Measurements from ENCODE around the gene STK38L. TPM values are rescaled to one million over a fixed set of nuclear protein-coding genes. Genes with fewer than 3 reads are reported as not detected.

The STK38L gene
- total and polyA plus RNA-seq, 5 experiments from 2014 or later: 6.8 to 23.6 (median 11.6) TPM

- ATAC-seq: peak; percentile 70 to 83
- peak in 4 of 10 donors; percentile 16 to 35 (median 27) for DNase-seq
- peaks cover 13 to 27% (median 25%) of the 10 kb centered on the region in 4 donors for H3K4me1 Mint-ChIP-seq
- H3K27ac Mint-ChIP-seq: peak overlapping the region; percentile 64 to 89 (median 84)
- H3K9me3 Mint-ChIP-seq: peaks cover 0 to 2% (median 0%) of the 10 kb centered on the region in 9 donors
- peak overlapping the region in 9 of 10 donors; percentile 8 to 66 (median 35) for H3K4me3 Mint-ChIP-seq
- POLR2A ChIA-PET: no interaction called here
- peaks cover 0 to 2% (median 0%) of the 10 kb centered on the region in 5 donors for H3K27me3 Mint-ChIP-seq
- H3K36me3 Mint-ChIP-seq: no peaks in the 10 kb centered on the region
Measured at GRCh38 chr12:27237790-27238771, 6.0 kb upstream of the STK38L start.

GRCh38 chr12:27243006-27243405 lies 1.1 kb upstream of the STK38L start:
- Mint-ChIP-seq H3K4me1 (peaks cover 28 to 56% (median 52%) of the 10 kb centered on the region in 4 donors), H3K27me3 (no peaks in the 10 kb centered on the region), H3K36me3 (peaks cover 0 to 2% (median 0%) of the 10 kb centered on the region in 3 donors), H3K4me3 (peak overlapping the region in 8 of 10 donors; percentile 96 to 100 (median 98)), H3K9me3 (no peaks in the 10 kb centered on the region), H3K27ac (peak overlapping the region; percentile 87 to 100 (median 98))
- DNase-seq (no peak), ATAC-seq (no peak)
- POLR2A ChIA-PET: interaction anchor here (1.4 to 2.1 kb wide), 4 partner anchors 61 to 411 kb away, joined by 4 to 8 read pairs (median 6); partner anchors contain the start of genes MED21 and TM7SF3

- Mint-ChIP-seq H3K27me3 (no peaks in the 10 kb centered on the region), H3K4me3 (peak overlapping the region; percentile 96 to 100 (median 98)), H3K9me3 (no peaks in the 10 kb centered on the region), H3K36me3 (peaks cover 0 to 2% (median 0%) of the 10 kb centered on the region in 3 donors), H3K27ac (peak overlapping the region; percentile 97 to 100 (median 98)), H3K4me1 (peaks cover 26 to 44% (median 42%) of the 10 kb centered on the region in 4 donors)
- POLR2A ChIA-PET: interaction anchor here (1.0 to 2.1 kb wide), 6 partner anchors 57 to 536 kb away, joined by 3 to 8 read pairs (median 4); partner anchors contain the start of genes MED21, MRPS35 and TM7SF3
- ATAC-seq (no peak), DNase-seq (peak in 1 of 10 donors; percentile 16)
Measured at GRCh38 chr12:27244689-27245488, 803 bp downstream of the STK38L start.

GRCh38 chr12:27246141-27246540 lies 2.1 kb downstream of the STK38L start:
- Mint-ChIP-seq H3K36me3 (peaks cover 0 to 3% (median 2%) of the 10 kb centered on the region in 3 donors), H3K27me3 (no peaks in the 10 kb centered on the region), H3K4me3 (peak overlapping the region in 9 of 10 donors; percentile 43 to 99 (median 73)), H3K4me1 (peaks cover 26 to 45% (median 43%) of the 10 kb centered on the region in 4 donors), H3K9me3 (no peaks in the 10 kb centered on the region), H3K27ac (peak overlapping the region in 7 of 10 donors; percentile 4 to 97 (median 50))
- POLR2A ChIA-PET: no interaction called here
- ATAC-seq (no peak), DNase-seq (no peak)

- Mint-ChIP-seq H3K27me3 (no peaks in the 10 kb centered on the region), H3K9me3 (no peaks in the 10 kb centered on the region), H3K4me1 (peaks cover 26 to 49% (median 44%) of the 10 kb centered on the region in 4 donors), H3K27ac (peak overlapping the region in 3 of 10 donors; percentile 26 to 77 (median 38)), H3K36me3 (peaks cover 0 to 3% (median 2%) of the 10 kb centered on the region in 3 donors), H3K4me3 (peak overlapping the region in 7 of 10 donors; percentile 4 to 42 (median 16))
- ATAC-seq (no peak), DNase-seq (no peak)
- POLR2A ChIA-PET: no interaction called here
Measured at GRCh38 chr12:27246774-27247173, 2.7 kb downstream of the STK38L start.

- DNase-seq: no peak
- ATAC-seq: no peak
- POLR2A ChIA-PET: no interaction called here
- peaks cover 33 to 52% (median 39%) of the 10 kb centered on the region in 4 donors for H3K4me1 Mint-ChIP-seq
- H3K27ac Mint-ChIP-seq: peak overlapping the region in 3 of 10 donors; percentile 0 to 68 (median 26)
- no peak overlapping the region for H3K4me3 Mint-ChIP-seq
- H3K36me3 Mint-ChIP-seq: peaks cover 0 to 7% (median 4%) of the 10 kb centered on the region in 3 donors
- H3K27me3 Mint-ChIP-seq: no peaks in the 10 kb centered on the region
- H3K9me3 Mint-ChIP-seq: peaks cover 0 to 10% (median 0%) of the 10 kb centered on the region in 9 donors
Measured at GRCh38 chr12:27252934-27253333, 8.8 kb downstream of the STK38L start.

- no peak overlapping the region for H3K4me3 Mint-ChIP-seq
- H3K27ac Mint-ChIP-seq: peak overlapping the region in 2 of 10 donors; percentile 36 to 68
- peaks cover 0 to 7% (median 4%) of the 10 kb centered on the region in 3 donors for H3K36me3 Mint-ChIP-seq
- no peaks in the 10 kb centered on the region for H3K27me3 Mint-ChIP-seq
- POLR2A ChIA-PET: no interaction called here
- H3K9me3 Mint-ChIP-seq: peaks cover 0 to 10% (median 0%) of the 10 kb centered on the region in 9 donors
- H3K4me1 Mint-ChIP-seq: peaks cover 31 to 48% (median 35%) of the 10 kb centered on the region in 4 donors
- ATAC-seq (no peak), DNase-seq (no peak)
Measured at GRCh38 chr12:27253347-27253746, 9.3 kb downstream of the STK38L start.

GRCh38 chr12:27255806-27256205 lies 11.7 kb downstream of the STK38L start:
- peaks cover 0 to 12% (median 7%) of the 10 kb centered on the region in 3 donors for H3K36me3 Mint-ChIP-seq
- ATAC-seq: no peak
- no peak for DNase-seq
- no peaks in the 10 kb centered on the region for H3K27me3 Mint-ChIP-seq
- no peak overlapping the region for H3K4me3 Mint-ChIP-seq
- H3K9me3 Mint-ChIP-seq: peaks cover 0 to 10% (median 0%) of the 10 kb centered on the region in 9 donors
- H3K4me1 Mint-ChIP-seq: peaks cover 33 to 59% (median 46%) of the 10 kb centered on the region in 4 donors
- peak overlapping the region in 2 of 10 donors; percentile 5 to 7 for H3K27ac Mint-ChIP-seq
- POLR2A ChIA-PET: no interaction called here

- peaks cover 30 to 62% (median 48%) of the 10 kb centered on the region in 4 donors for H3K4me1 Mint-ChIP-seq
- DNase-seq (no peak), ATAC-seq (no peak)
- POLR2A ChIA-PET: interaction anchor here (1.1 kb wide), 1 partner anchor 70 kb away, joined by 3 read pairs; no protein-coding TSS in a partner anchor
- H3K36me3 Mint-ChIP-seq: peaks cover 0 to 9% (median 7%) of the 10 kb centered on the region in 3 donors
- H3K27ac Mint-ChIP-seq: no peak overlapping the region
- H3K9me3 Mint-ChIP-seq: peaks cover 0 to 10% (median 0%) of the 10 kb centered on the region in 9 donors
- no peak overlapping the region for H3K4me3 Mint-ChIP-seq
- H3K27me3 Mint-ChIP-seq: no peaks in the 10 kb centered on the region
Measured at GRCh38 chr12:27257104-27257843, 13.2 kb downstream of the STK38L start.

GRCh38 chr12:27260746-27261145 lies 16.7 kb downstream of the STK38L start:
- H3K27ac Mint-ChIP-seq: peak overlapping the region in 2 of 10 donors; percentile 10 to 12
- peaks cover 22 to 47% (median 36%) of the 10 kb centered on the region in 4 donors for H3K4me1 Mint-ChIP-seq
- no peaks in the 10 kb centered on the region for H3K27me3 Mint-ChIP-seq
- DNase-seq (no peak), ATAC-seq (no peak)
- POLR2A ChIA-PET: no interaction called here
- H3K9me3 Mint-ChIP-seq: peaks cover 0 to 17% (median 0%) of the 10 kb centered on the region in 9 donors
- no peak overlapping the region for H3K4me3 Mint-ChIP-seq
- peaks cover 6 to 21% (median 13%) of the 10 kb centered on the region in 3 donors for H3K36me3 Mint-ChIP-seq

GRCh38 chr12:27261866-27262265 lies 17.8 kb downstream of the STK38L start:
- ATAC-seq (no peak), DNase-seq (no peak)
- H3K9me3 Mint-ChIP-seq: peaks cover 0 to 10% (median under 1%) of the 10 kb centered on the region in 9 donors
- H3K27me3 Mint-ChIP-seq: no peaks in the 10 kb centered on the region
- peaks cover 13 to 36% (median 31%) of the 10 kb centered on the region in 4 donors for H3K4me1 Mint-ChIP-seq
- peaks cover 9 to 28% (median 17%) of the 10 kb centered on the region in 3 donors for H3K36me3 Mint-ChIP-seq
- no peak overlapping the region for H3K27ac Mint-ChIP-seq
- no peak overlapping the region for H3K4me3 Mint-ChIP-seq
- POLR2A ChIA-PET: no interaction called here

Measured in naive thymus-derived CD8-positive, alpha-beta T cell (primary cell).